GM21526 (cell line): ENCODE results near the gene PKMYT1.

ENCODE experiments used
- ATAC-seq: cut with Tn5 transposase; IDR thresholded peaks from one replicate; pipeline ENCODE4 v1.9.1; 2021; ENCODE audit warnings: moderate library complexity; ENCODE audit not compliant: unreplicated experiment, low FRiP score

PKMYT1 gene

GRCh38 chr16:3019594-3020246 lies 39.5 kb upstream of the PKMYT1 start:
- no peak for ATAC-seq

GRCh38 chr16:3017794-3018506 lies 37.7 kb upstream of the PKMYT1 start, which contains the start of gene CLDN6:
TSS of gene CLDN6 (minus strand) at chr16:3018183. CDS start at chr16:3016021, 2,162 bp downstream.
- ATAC-seq, result no peak

- no peak for ATAC-seq
Measured at GRCh38 chr16:3017344-3017743, 37.1 kb upstream of the PKMYT1 start.

- no peak for ATAC-seq
Measured at GRCh38 chr16:3015865-3016521, 35.7 kb upstream of the PKMYT1 start.

- no peak for ATAC-seq
Measured at GRCh38 chr16:3014971-3015370, 34.7 kb upstream of the PKMYT1 start.

- no peak for ATAC-seq
Measured at GRCh38 chr16:3013998-3014690, 33.9 kb upstream of the PKMYT1 start.

- ATAC-seq, result no peak
Measured at GRCh38 chr16:3013491-3013951, 33.3 kb upstream of the PKMYT1 start.

- ATAC-seq, result no peak
Measured at GRCh38 chr16:3012828-3013420, 32.7 kb upstream of the PKMYT1 start, which contains the start of gene CLDN9. TSS of gene CLDN9 (plus strand) at chr16:3012923. CDS start at chr16:3013363, 440 bp downstream.

GRCh38 chr16:3012246-3012645 lies 32.0 kb upstream of the PKMYT1 start:
- no peak for ATAC-seq

- ATAC-seq, result no peak
Measured at GRCh38 chr16:3010510-3010909, 30.3 kb upstream of the PKMYT1 start.

- ATAC-seq, result no peak
Measured at GRCh38 chr16:3009568-3010390, 29.5 kb upstream of the PKMYT1 start.

- ATAC-seq, result no peak
Measured at GRCh38 chr16:3008690-3009037, 28.4 kb upstream of the PKMYT1 start.

- no peak for ATAC-seq
Measured at GRCh38 chr16:3007957-3008689, 27.9 kb upstream of the PKMYT1 start.

- no peak for ATAC-seq
Measured at GRCh38 chr16:3007059-3007956, 27.1 kb upstream of the PKMYT1 start.

- ATAC-seq, result no peak
Measured at GRCh38 chr16:3004781-3005284, 24.6 kb upstream of the PKMYT1 start.

- ATAC-seq, result no peak
Measured at GRCh38 chr16:3004319-3004718, 24.1 kb upstream of the PKMYT1 start.

GRCh38 chr16:3003582-3004270 lies 23.5 kb upstream of the PKMYT1 start:
- peak; percentile 90 for ATAC-seq
